ENCODE results near the gene SLC6A6. TPM values are rescaled to one million over a fixed set of nuclear protein-coding genes. Genes with fewer than 3 reads are reported as not detected.
"Not testable (repeated sequence)": the region's sequence is repeated elsewhere in the genome, so short reads cannot be mapped to it uniquely, and the experiment has no call there.

Gene SLC6A6
- total RNA-seq, 2 donors from 2014 or later: 43.1 to 56.5 TPM

DNA sequence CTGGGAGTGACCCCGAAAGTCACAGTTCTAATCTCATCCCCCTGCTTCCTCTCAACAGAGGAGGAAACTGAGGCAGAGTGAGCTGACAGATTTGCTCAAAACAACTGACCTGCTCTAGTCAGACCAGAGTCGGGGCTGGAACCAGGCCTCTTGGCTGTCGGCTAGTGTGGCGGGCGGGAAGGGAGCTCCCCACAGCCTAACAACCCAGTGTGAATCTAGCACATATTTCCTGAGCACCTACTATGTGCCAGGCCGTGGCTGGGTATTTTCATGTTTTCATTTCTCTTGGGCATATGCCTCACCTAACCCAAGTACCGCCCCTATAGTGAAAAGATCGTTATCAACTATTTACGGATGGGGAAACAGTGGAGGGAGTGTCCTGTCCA, 110.5 kb downstream of the SLC6A6 start:
- no peaks in the 10 kb centered on the region for H3K9me3 Mint-ChIP-seq
- no peak overlapping the region for H3K4me3 Mint-ChIP-seq
- DNase-seq: peak; percentile 29
- Histone ChIP-seq H3K9ac (ENCODE audit: extremely low read depth, low read length, poor library complexity, severe bottlenecking) (no peak overlapping the region), H3K4me3 (ENCODE audit: low read length) (no peak overlapping the region), H3K4me1 (ENCODE audit: control insufficient read depth, insufficient read depth, low read length) (no peaks in the 10 kb centered on the region), H3K27me3 (ENCODE audit: control insufficient read depth, insufficient read depth, low read length, poor library complexity, severe bottlenecking) (no peaks in the 10 kb centered on the region), H3K27ac (ENCODE audit: low read depth, low read length) (no peak overlapping the region), H3K36me3 (ENCODE audit: control insufficient read depth, insufficient read depth, low read length) (no peaks in the 10 kb centered on the region), H3K9me3 (ENCODE audit: control insufficient read depth, low read length) (no peaks in the 10 kb centered on the region)
- H3K36me3 Mint-ChIP-seq (ENCODE audit: low read depth): no peaks in the 10 kb centered on the region
- peaks cover 2% of the 10 kb centered on the region for H3K27me3 Mint-ChIP-seq (ENCODE audit: insufficient read depth)
- TF ChIP-seq, protein P1, sequence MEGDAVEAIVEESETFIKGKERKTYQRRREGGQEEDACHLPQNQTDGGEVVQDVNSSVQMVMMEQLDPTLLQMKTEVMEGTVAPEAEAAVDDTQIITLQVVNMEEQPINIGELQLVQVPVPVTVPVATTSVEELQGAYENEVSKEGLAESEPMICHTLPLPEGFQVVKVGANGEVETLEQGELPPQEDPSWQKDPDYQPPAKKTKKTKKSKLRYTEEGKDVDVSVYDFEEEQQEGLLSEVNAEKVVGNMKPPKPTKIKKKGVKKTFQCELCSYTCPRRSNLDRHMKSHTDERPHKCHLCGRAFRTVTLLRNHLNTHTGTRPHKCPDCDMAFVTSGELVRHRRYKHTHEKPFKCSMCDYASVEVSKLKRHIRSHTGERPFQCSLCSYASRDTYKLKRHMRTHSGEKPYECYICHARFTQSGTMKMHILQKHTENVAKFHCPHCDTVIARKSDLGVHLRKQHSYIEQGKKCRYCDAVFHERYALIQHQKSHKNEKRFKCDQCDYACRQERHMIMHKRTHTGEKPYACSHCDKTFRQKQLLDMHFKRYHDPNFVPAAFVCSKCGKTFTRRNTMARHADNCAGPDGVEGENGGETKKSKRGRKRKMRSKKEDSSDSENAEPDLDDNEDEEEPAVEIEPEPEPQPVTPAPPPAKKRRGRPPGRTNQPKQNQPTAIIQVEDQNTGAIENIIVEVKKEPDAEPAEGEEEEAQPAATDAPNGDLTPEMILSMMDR (conservative IDR thresholded peaks at IDR 0.05): no peak
- 89% methylated on average over 5 to 9 of the region's 9 CpGs for WGBS, 2 experiments (ENCODE audit: insufficient coverage in 1 of 2, insufficient read length in 1 of 2)
- H3K27ac Mint-ChIP-seq: no peak overlapping the region
- no peaks in the 10 kb centered on the region for H3K4me1 Mint-ChIP-seq

DNA sequence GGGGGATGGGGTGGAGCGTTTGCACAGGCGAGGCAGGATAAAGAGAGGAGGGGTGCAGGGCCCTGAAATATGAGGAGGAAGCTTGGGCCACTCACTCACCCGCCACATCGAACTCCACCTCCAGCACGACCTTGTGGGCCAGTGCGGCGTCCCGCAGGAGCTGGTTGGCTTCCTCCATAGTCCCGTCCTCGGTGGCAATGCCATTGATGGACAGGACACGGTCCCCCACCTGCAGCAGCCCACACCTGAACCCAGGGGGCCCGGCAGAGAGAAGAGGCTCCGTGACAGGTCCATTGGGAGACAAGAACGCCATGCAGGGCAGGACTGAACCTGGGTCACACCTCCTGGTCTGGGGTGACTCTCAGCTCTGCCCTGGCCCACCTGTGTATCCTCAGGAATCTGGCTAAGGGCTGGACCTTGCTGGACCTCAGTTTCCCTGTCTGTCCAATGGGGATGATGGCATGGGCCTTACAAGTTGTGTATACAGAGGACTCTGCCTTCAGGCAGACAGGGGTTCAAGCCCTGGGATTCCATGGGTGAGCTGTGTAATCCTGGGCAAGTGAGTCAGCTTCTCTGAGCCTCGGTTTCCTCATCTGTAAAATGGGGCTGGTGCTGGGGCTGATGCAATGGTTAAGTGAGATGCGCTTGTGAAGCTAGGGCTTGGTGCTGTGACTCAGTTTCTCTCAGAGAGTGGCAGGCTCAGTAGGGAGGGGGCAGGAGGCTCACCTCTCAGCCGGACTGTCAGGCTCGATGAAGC, 111.3 kb downstream of the SLC6A6 start:
- H3K9me3 ChIP-seq (ENCODE audit: control insufficient read depth, low read length): no peaks in the 10 kb centered on the region
- no peak overlapping the region for H3K4me3 Mint-ChIP-seq
- H3K4me1 Mint-ChIP-seq: no peaks in the 10 kb centered on the region
- H3K9me3 Mint-ChIP-seq: no peaks in the 10 kb centered on the region
- H3K9ac ChIP-seq (ENCODE audit: extremely low read depth, low read length, poor library complexity, severe bottlenecking): no peak overlapping the region
- no peaks in the 10 kb centered on the region for H3K27me3 ChIP-seq (ENCODE audit: control insufficient read depth, insufficient read depth, low read length, poor library complexity, severe bottlenecking)
- no peaks in the 10 kb centered on the region for H3K4me1 ChIP-seq (ENCODE audit: control insufficient read depth, insufficient read depth, low read length)
- no peak overlapping the region for H3K27ac Mint-ChIP-seq
- no peak overlapping the region for H3K4me3 ChIP-seq (ENCODE audit: low read length)
- TF ChIP-seq, protein P1 (conservative IDR thresholded peaks at IDR 0.05): no peak
- 90 to 97% methylated on average over 10 to 18 of the region's 18 CpGs for WGBS, 2 experiments (ENCODE audit: insufficient coverage in 1 of 2, insufficient read length in 1 of 2)
- peaks cover 2% of the 10 kb centered on the region for H3K27me3 Mint-ChIP-seq (ENCODE audit: insufficient read depth)
- H3K27ac ChIP-seq (ENCODE audit: low read depth, low read length): no peak overlapping the region
- no peaks in the 10 kb centered on the region for H3K36me3 ChIP-seq (ENCODE audit: control insufficient read depth, insufficient read depth, low read length)
- H3K36me3 Mint-ChIP-seq (ENCODE audit: low read depth): no peaks in the 10 kb centered on the region
- DNase-seq: peak; percentile 44

DNA sequence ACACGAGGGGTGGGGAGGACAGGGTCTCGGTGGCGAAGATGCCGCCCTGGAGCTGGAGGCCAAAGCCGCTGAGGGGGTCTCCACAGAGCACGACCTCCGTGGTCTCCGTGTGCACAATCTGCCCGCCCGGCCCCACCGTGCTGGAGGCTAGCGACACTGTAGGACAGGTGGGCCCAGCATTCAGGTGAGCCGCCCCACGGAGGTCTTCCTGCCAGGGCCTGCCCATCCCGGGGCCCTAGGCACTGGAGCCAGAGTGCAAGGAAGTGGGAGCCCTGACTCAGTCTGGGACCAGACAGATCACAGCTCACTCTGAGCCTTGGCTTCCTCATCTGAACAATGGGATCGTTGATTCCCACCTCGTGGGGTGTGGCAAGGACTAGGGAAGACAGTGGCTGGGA, 111.9 kb downstream of the SLC6A6 start:
- peak; percentile 26 for DNase-seq
- peaks cover 2% of the 10 kb centered on the region for H3K27me3 Mint-ChIP-seq (ENCODE audit: insufficient read depth)
- TF ChIP-seq, protein P1 (conservative IDR thresholded peaks at IDR 0.05): no peak

DNA sequence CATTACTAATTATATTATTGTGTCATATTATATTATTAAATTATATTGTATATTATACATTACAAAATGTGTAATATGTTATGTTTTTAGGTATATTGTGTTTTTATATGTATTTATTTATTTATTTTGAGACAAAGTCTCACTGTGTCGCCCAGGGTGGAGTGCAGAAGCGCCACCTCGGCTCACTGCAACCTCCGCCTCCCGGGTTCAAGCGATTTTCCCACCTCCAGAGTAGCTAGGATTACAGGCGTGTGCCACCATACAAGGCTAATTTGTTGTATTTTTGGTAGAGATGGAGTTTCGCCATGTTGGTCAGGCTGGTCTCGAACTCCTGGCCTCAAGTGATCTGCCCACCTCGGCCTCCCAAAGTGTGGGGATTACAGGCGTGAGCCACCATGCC, 113.1 kb downstream of the SLC6A6 start:
- not testable (repeated sequence) for H3K27ac Mint-ChIP-seq; H3K4me1 ChIP-seq (ENCODE audit: control insufficient read depth, insufficient read depth, low read length); H3K9me3 Mint-ChIP-seq; DNase-seq; H3K9ac ChIP-seq (ENCODE audit: extremely low read depth, low read length, poor library complexity, severe bottlenecking); H3K4me1 Mint-ChIP-seq; H3K4me3 Mint-ChIP-seq; H3K9me3 ChIP-seq (ENCODE audit: control insufficient read depth, low read length); H3K27ac ChIP-seq (ENCODE audit: low read depth, low read length); H3K4me3 ChIP-seq (ENCODE audit: low read length); H3K27me3 ChIP-seq (ENCODE audit: control insufficient read depth, insufficient read depth, low read length, poor library complexity, severe bottlenecking); H3K36me3 Mint-ChIP-seq (ENCODE audit: low read depth); H3K27me3 Mint-ChIP-seq (ENCODE audit: insufficient read depth); H3K36me3 ChIP-seq (ENCODE audit: control insufficient read depth, insufficient read depth, low read length)
- 96% methylated on average over 5 to 11 of the region's 11 CpGs for WGBS, 2 experiments (ENCODE audit: insufficient coverage in 1 of 2, insufficient read length in 1 of 2)

More for the DNA sequence above, 111.9 kb downstream of the SLC6A6 start:
- Histone ChIP-seq H3K4me1 (ENCODE audit: control insufficient read depth, insufficient read depth, low read length) (no peaks in the 10 kb centered on the region), H3K9me3 (ENCODE audit: control insufficient read depth, low read length) (no peaks in the 10 kb centered on the region), H3K36me3 (ENCODE audit: control insufficient read depth, insufficient read depth, low read length) (no peaks in the 10 kb centered on the region), H3K4me3 (ENCODE audit: low read length) (no peak overlapping the region), H3K27me3 (ENCODE audit: control insufficient read depth, insufficient read depth, low read length, poor library complexity, severe bottlenecking) (no peaks in the 10 kb centered on the region), H3K9ac (ENCODE audit: extremely low read depth, low read length, poor library complexity, severe bottlenecking) (no peak overlapping the region), H3K27ac (ENCODE audit: low read depth, low read length) (no peak overlapping the region)
- Mint-ChIP-seq H3K9me3 (no peaks in the 10 kb centered on the region), H3K36me3 (ENCODE audit: low read depth) (no peaks in the 10 kb centered on the region), H3K27ac (no peak overlapping the region), H3K4me3 (no peak overlapping the region), H3K4me1 (no peaks in the 10 kb centered on the region)
- WGBS, 2 experiments (ENCODE audit: insufficient coverage in 1 of 2, insufficient read length in 1 of 2): 85 to 89% methylated on average over 13 to 17 of the region's 17 CpGs

All from endodermal cell (in vitro differentiated cells).